Right ventricle myocardium inferior (tissue), 1 donor: ENCODE results near the gene SYT6. TPM values are rescaled to one million over a fixed set of nuclear protein-coding genes. Genes with fewer than 3 reads are reported as not detected.

ENCODE experiments used
- ATAC-seq: fragments of 200-7000 bp; cut with Tn5 transposase; one replicate; pipeline ENCODE4 v1.9.1; 2020; ENCODE audit warnings: mild to moderate bottlenecking, moderate library complexity
- DNase-seq: peaks from one replicate; pipeline ENCODE4 v3.0.0; 2021; ENCODE audit errors: missing footprints
- intact Hi-C: fragments of 100-400 bp; cut with DNase I; formaldehyde crosslinking; loops from one replicate; pipeline ENCODE4 v1.11.0; 2022
- total RNA-seq: library from RNA; stranded (reverse); fragmentation: NEBNext Ultra II Directional; extraction: Animal tissue kit (Norgen Biotek cat#: 25700); gene quantifications from one replicate; pipeline ENCODE4 v1.2.1, GENCODE V29; 2021
- donor health status: DM: no; HTN: yes; CAD: no; lungs with severe emphysema.

The SYT6 gene
- total RNA-seq, 1 donor from 2014 or later, result not detected

GRCh38 chr1:114105421-114105979 lies 48.2 kb downstream of the SYT6 start:
- intact Hi-C loops, result no loop called here
- DNase-seq (no peak), ATAC-seq (no peak)

GRCh38 chr1:114104949-114105348 lies 48.7 kb downstream of the SYT6 start:
- DNase-seq (no peak), ATAC-seq (no peak)
- intact Hi-C loops, result no loop called here

DNA sequence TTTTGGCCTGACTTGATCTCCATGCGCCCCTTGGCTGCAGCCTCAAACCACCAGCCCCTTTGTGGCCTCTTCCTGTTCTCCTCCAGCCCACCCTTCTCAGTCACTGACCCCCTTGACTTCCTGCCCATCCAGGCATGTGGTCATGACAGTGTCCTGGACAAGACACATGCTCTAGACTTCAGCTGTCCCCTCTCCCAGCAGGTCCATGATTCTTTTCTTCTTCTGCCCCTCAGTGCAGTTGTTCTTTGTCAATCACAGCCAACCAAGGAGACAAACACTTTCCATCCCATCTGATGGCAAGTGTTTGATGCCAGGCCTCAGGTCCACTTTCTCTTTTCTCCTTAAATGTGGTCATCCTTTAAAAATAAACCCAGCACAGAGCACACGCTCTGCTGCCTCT lies 49.7 kb downstream of the SYT6 start:
- intact Hi-C loops, result no loop called here
- no peak for DNase-seq
- ATAC-seq, result no peak

DNA sequence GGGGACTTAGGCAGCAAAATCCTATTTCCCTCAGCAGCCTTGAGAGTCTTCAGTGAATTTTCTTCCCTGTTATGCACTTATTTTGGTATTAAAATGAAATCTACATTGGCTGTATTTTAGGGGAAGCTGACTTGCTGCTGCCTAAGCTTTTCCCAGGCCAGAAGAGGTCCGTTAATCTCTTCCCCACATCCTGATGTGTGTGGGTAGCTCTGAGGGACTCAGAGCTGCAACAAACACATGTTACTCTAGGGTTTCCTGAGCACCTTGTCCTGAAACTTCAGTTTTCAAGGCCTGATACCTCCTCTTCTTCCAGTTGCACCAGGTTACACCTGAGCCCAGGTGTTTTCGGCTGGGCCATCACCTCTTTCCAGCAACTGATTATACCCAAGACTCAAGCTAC lies 51.5 kb downstream of the SYT6 start:
- no peak for DNase-seq
- intact Hi-C loops, result no loop called here
- ATAC-seq, result no peak

- DNase-seq (no peak), ATAC-seq (no peak)
- intact Hi-C loops, result no loop called here
Observed at GRCh38 chr1:114100148-114100547, 53.5 kb downstream of the SYT6 start.

- intact Hi-C loops, result no loop called here
- no peak for DNase-seq
- no peak for ATAC-seq
Observed at GRCh38 chr1:114099268-114099667, 54.4 kb downstream of the SYT6 start.

GRCh38 chr1:114097109-114097508 lies 56.6 kb downstream of the SYT6 start:
- peak; percentile 82 for ATAC-seq
- intact Hi-C loops, result no loop called here
- DNase-seq, result no peak

DNA sequence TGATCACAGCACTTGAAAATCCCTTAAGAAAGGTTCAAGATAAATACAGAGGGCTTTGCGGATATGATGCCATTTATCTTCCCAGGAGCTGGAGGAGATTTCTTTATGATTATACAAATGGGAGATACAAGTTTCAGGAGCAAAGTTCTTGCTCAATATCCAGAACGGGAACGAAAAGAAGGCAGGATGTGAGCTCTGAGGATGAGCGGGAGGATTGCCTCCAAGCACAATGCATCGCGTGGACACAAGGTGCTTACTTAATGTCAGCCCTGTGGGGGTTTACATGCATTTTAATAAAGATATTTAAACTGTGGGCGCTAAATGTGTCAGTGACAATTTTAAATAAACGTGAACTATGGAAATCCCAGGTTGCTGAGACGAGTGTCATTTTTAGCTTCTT lies 59.0 kb downstream of the SYT6 start:
- intact Hi-C loops, result no loop called here
- DNase-seq (no peak), ATAC-seq (no peak)

- intact Hi-C loops, result no loop called here
- ATAC-seq, result no peak
Observed at GRCh38 chr1:114094363-114094634, 59.4 kb downstream of the SYT6 start.

DNA sequence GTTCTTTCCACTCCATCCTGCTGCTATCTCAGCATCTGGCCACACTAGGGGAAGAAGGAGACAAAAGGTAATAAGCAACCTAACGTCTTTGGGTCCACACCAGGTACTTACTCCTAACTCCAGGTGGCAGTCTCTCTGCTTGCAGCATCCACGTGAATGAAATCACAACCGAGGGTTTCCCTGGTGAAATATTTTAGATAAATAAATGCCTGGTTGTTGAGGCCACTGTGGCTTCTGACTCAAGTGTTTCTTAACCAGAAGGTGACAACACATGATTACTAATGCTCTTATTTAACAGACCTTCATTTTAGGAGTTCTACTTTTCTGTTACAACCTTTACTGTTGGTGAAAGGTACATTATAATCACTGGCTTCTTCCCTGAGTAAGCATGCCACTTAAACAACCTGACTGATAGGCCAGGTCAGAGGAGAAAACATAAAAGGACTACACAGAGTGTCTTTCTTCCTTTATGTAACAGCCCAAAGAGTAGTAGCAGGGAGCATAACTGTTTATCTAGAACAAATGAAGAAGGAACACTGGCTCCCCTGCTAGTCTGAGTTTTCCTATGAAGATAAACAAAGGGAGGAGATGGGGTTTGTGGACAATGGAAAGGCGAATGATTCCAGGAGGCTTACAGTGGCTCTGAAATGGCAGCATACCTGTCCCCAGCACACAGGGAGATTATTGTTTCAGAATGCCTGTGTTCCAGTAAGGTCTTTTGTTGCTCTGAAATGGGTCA lies 59.9 kb downstream of the SYT6 start:
- no peak for DNase-seq
- ATAC-seq, result no peak
- intact Hi-C loops, result no loop called here

More at GRCh38 chr1:114094363-114094634, 59.4 kb downstream of the SYT6 start:
- DNase-seq, result no peak

GRCh38 chr1:114092186-114093062 lies 61.2 kb downstream of the SYT6 start:
- ATAC-seq, result no peak
- DNase-seq, result no peak
- intact Hi-C loops, result no loop called here

GRCh38 chr1:114091711-114092110 lies 62.0 kb downstream of the SYT6 start:
- no peak for DNase-seq
- ATAC-seq, result no peak
- intact Hi-C loops, result no loop called here

DNA sequence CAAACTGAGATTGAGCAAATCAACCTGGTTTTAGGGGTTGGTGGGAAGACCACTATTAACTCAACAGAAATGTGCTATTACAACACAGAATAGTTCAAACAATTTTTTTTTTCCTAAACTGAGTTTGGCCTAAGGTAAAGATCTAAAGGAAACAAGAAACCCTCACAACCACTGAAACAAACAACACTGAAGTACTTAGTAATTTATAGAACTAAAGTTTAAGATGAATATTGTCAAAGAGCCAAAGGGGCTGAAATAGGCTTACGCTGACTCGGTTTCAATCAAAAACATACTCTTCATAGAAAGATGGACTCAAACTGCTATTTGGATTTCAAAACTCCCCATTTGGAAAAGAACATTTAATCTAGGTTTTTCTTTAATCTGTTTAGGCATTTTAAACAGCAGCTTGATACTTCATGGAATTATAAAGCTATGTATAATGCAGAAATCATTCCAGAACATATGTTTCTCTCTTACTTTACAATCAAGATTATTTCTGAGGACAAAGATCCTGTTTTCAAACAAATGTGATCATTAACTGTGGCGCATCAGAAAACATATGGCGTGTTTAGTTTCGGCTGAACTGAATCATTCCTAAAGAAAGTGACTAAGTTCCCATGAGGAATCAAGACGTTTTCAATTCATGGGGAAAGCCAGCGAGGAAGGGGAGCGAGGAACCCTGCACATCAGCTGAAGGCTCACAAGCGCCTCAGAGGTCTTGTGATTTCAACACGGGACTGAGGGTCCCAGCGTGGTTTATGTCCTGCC lies 62.7 kb downstream of the SYT6 start:
- no peak for DNase-seq

DNA sequence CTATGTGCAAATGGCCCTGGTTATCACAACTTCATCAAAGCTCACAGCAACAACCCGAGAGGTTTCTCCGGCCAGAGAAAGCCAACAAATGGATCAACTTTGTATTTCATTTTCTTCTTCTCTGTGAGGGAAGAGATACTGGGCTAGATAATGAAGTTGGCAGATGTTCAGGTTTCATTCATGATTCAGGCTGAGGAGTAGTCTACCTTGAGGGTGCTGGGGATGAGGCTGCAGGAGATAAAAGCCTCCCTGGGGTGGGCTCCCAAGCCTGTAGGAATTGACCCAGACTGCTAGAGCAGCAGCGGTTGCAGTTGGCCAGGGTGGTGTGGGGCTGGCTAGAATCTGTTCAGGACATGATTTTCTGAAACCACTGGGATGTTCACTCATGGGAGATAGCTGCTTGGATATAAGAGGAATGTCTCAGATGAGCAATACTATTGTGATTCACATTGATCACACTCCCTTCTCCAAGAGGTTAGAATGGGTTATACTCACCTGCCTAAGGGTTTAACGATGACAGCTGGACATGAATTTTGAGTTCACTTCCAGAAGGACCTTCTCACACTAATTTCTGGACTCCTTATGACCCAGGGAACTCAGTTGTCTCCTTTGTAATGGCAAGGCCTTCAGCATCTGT lies 64.0 kb downstream of the SYT6 start:
- intact Hi-C loops, result no loop called here
- ATAC-seq (no peak), DNase-seq (no peak)

More for the DNA sequence above, 62.7 kb downstream of the SYT6 start:
- intact Hi-C loops, result no loop called here
- no peak for ATAC-seq

- no peak for DNase-seq
- ATAC-seq, result no peak
- intact Hi-C loops, result no loop called here
Observed at GRCh38 chr1:114088392-114089299, 65.0 kb downstream of the SYT6 start.

GRCh38 chr1:114087495-114087894 lies 66.2 kb downstream of the SYT6 start:
- DNase-seq (no peak), ATAC-seq (no peak)
- intact Hi-C loops, result no loop called here

- intact Hi-C loops, result no loop called here
- no peak for ATAC-seq
- no peak for DNase-seq
Observed at GRCh38 chr1:114086601-114087368, 66.9 kb downstream of the SYT6 start.
